Brain pericyte (primary cell): ENCODE data around the gene SOAT1.
"Not testable (repeated sequence)": the region's sequence is repeated elsewhere in the genome, so short reads cannot be mapped to it uniquely, and the experiment has no call there.

Source experiments
- DNase-seq: peaks from one replicate; pipeline ENCODE4 v3.0.0-alpha.2; 2012; ENCODE audit warnings: low read depth, low spot score

Gene SOAT1

GRCh38 chr1:179293340-179294327, at the start of gene SOAT1:
TSS of gene SOAT1 (plus strand) at chr1:179293797. CDS start at chr1:179302685, 8,888 bp downstream.
- peak; percentile 70 for DNase-seq

- DNase-seq, result not testable (repeated sequence)
Observed at GRCh38 chr1:179245426-179245825, 48.2 kb upstream of the SOAT1 start.

GRCh38 chr1:179247923-179248322, 45.7 kb upstream of the SOAT1 start:
- DNase-seq, result no peak

GRCh38 chr1:179251675-179252074, 41.9 kb upstream of the SOAT1 start:
- DNase-seq, result no peak

GRCh38 chr1:179252606-179253005, 41.0 kb upstream of the SOAT1 start:
- no peak for DNase-seq

GRCh38 chr1:179253286-179253972, 40.2 kb upstream of the SOAT1 start:
- no peak for DNase-seq

GRCh38 chr1:179262183-179262582, 31.4 kb upstream of the SOAT1 start:
- DNase-seq, result no peak

GRCh38 chr1:179263121-179263520, 30.5 kb upstream of the SOAT1 start:
- no peak for DNase-seq

GRCh38 chr1:179264507-179264906, 29.1 kb upstream of the SOAT1 start:
- DNase-seq, result no peak

GRCh38 chr1:179269071-179269470, 24.5 kb upstream of the SOAT1 start:
- no peak for DNase-seq

- DNase-seq, result not testable (repeated sequence)
Observed at GRCh38 chr1:179274424-179274823, 19.2 kb upstream of the SOAT1 start.

- DNase-seq, result no peak
Observed at GRCh38 chr1:179278920-179279319, 14.7 kb upstream of the SOAT1 start.

GRCh38 chr1:179283992-179284391, 9.6 kb upstream of the SOAT1 start:
- no peak for DNase-seq

- no peak for DNase-seq
Observed at GRCh38 chr1:179287946-179288345, 5.7 kb upstream of the SOAT1 start.

GRCh38 chr1:179288977-179289376, 4.6 kb upstream of the SOAT1 start:
- DNase-seq, result no peak

- no peak for DNase-seq
Observed at GRCh38 chr1:179295164-179295755, 1.7 kb downstream of the SOAT1 start.

GRCh38 chr1:179296356-179297104, 2.9 kb downstream of the SOAT1 start:
- DNase-seq, result no peak

- DNase-seq, result no peak
Observed at GRCh38 chr1:179297105-179297378, 3.4 kb downstream of the SOAT1 start.

- DNase-seq, result no peak
Observed at GRCh38 chr1:179298952-179299351, 5.4 kb downstream of the SOAT1 start.

- no peak for DNase-seq
Observed at GRCh38 chr1:179300112-179300511, 6.5 kb downstream of the SOAT1 start.

GRCh38 chr1:179302070-179302469, 8.5 kb downstream of the SOAT1 start:
- no peak for DNase-seq
